Measurements from ENCODE around the gene SHISA7.

DNA sequence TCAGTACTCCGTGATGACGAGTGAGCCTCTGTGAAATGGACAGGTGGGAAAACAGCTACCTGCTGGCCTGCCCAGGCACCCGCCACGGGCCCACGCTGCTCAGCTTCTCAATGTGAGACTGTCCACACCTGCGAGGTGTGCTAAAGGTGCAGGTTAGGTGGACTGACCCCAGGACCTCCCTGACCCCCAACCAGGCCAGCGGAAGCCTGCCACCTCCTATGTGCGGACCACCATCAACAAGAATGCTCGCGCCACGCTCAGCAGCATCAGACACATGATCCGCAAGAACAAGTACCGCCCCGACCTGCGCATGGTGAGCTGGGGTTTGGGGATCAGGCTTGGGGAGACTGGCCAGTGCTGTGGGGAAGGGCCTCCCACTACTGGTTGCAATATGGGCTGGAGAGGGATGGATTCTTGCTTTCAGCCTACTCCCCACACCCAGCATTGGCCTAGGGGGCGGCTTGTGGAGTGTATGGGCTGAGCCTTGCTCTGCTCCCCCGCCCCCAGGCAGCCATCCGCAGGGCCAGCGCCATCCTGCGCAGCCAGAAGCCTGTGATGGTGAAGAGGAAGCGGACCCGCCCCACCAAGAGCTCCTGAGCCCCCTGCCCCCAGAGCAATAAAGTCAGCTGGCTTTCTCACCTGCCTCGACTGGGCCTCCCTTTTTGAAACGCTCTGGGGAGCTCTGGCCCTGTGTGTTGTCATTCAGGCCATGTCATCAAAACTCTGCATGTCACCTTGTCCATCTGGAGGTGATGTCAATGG, 55.2 kb downstream of the SHISA7 start:
- no peak for TF ChIP-seq SMC3 (IDR thresholded peaks at IDR 0.05; ENCODE audit: low read depth, low read length)
- TF ChIP-seq, protein P1, sequence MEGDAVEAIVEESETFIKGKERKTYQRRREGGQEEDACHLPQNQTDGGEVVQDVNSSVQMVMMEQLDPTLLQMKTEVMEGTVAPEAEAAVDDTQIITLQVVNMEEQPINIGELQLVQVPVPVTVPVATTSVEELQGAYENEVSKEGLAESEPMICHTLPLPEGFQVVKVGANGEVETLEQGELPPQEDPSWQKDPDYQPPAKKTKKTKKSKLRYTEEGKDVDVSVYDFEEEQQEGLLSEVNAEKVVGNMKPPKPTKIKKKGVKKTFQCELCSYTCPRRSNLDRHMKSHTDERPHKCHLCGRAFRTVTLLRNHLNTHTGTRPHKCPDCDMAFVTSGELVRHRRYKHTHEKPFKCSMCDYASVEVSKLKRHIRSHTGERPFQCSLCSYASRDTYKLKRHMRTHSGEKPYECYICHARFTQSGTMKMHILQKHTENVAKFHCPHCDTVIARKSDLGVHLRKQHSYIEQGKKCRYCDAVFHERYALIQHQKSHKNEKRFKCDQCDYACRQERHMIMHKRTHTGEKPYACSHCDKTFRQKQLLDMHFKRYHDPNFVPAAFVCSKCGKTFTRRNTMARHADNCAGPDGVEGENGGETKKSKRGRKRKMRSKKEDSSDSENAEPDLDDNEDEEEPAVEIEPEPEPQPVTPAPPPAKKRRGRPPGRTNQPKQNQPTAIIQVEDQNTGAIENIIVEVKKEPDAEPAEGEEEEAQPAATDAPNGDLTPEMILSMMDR (conservative IDR thresholded peaks at IDR 0.05; ENCODE audit: low read depth, low read length) = no peak
- TF ChIP-seq POLR2A (IDR thresholded peaks at IDR 0.05; ENCODE audit: low read depth, low read length) = no peak; the same call in 1 of the 2 replicates
- TF ChIP-seq CHD1 (IDR thresholded peaks at IDR 0.05; ENCODE audit: low read depth, low read length) = no peak
- no peak for TF ChIP-seq NFE2L2 (IDR thresholded peaks at IDR 0.05; ENCODE audit: low read depth, low read length)
- TF ChIP-seq CEBPB (IDR thresholded peaks at IDR 0.05; ENCODE audit: low read depth, low read length) = no peak
- TF ChIP-seq, protein P2, sequence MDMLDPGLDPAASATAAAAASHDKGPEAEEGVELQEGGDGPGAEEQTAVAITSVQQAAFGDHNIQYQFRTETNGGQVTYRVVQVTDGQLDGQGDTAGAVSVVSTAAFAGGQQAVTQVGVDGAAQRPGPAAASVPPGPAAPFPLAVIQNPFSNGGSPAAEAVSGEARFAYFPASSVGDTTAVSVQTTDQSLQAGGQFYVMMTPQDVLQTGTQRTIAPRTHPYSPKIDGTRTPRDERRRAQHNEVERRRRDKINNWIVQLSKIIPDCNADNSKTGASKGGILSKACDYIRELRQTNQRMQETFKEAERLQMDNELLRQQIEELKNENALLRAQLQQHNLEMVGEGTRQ (IDR thresholded peaks at IDR 0.05; ENCODE audit: low read depth, low read length) = no peak
- no peak for TF ChIP-seq RAD21 (IDR thresholded peaks at IDR 0.05; ENCODE audit: low read length)
- TF ChIP-seq FOS (IDR thresholded peaks at IDR 0.05; ENCODE audit: low read depth, low read length) = no peak
- TF ChIP-seq MAFK (IDR thresholded peaks at IDR 0.05; ENCODE audit: low read depth, low read length) = no peak
- TF ChIP-seq RCOR1 (IDR thresholded peaks at IDR 0.05; ENCODE audit: insufficient replicate concordance, low read length) = no peak

Measured in IMR-90 (cell line).